HEK293 (cell line): Measurements from ENCODE around the gene DDX25.

ENCODE experiments used
- CTCF ChIA-PET: fragments of 350-600 bp; formaldehyde crosslinking; extraction: SDS; loops from one replicate; lab custom pipeline; 2021; ENCODE audit warnings: antibody characterized with exemption; lab: Yijun Ruan, JAX
- POLR2A ChIA-PET: fragments of 300-600 bp; formaldehyde crosslinking; extraction: SDS; loops from one replicate; lab custom pipeline; 2020; ENCODE audit warnings: antibody characterized with exemption, inconsistent platforms; lab: Yijun Ruan, JAX
- H3K27ac ChIP-seq: fragments of 200-500 bp; sonication (Bioruptor generic); 2 replicates; pipeline ENCODE4 v1.5.1; 2014; ENCODE audit warnings: low read depth, low read length, control low read depth, inconsistent platforms; ENCODE audit errors: extremely low read depth
- H3K36me3 ChIP-seq, 2 experiments: fragments of 200-500 bp in 1 of 2; sonication (Bioruptor generic) in 1 of 2; 1 replicate in 1 of 2; 2 replicates in 1 of 2; pipeline ENCODE4 v1.5.1; 2014 to 2017; ENCODE audit warnings: inconsistent platforms in 2 of 2, low read length in 2 of 2; ENCODE audit not compliant: control insufficient read depth in 2 of 2, insufficient read depth in 1 of 2
- H3K4me1 ChIP-seq: fragments of 200-500 bp; sonication (Bioruptor generic); 2 replicates; pipeline ENCODE4 v1.5.1; 2014; ENCODE audit warnings: mild to moderate bottlenecking, low read length, inconsistent platforms; ENCODE audit not compliant: control insufficient read depth, insufficient read depth
- H3K4me3 ChIP-seq: 2 replicates; pipeline ENCODE4 v1.5.1; 2011; ENCODE audit warnings: low read depth, mild to moderate bottlenecking, control low read depth, low read length, moderate library complexity
- H3K9me3 ChIP-seq: fragments of 200-500 bp; sonication (Bioruptor generic); 2 replicates; pipeline ENCODE4 v1.5.1; 2014; ENCODE audit warnings: low read depth, low read length, inconsistent platforms; ENCODE audit not compliant: control insufficient read depth, insufficient read depth
- EGR2 ChIP-seq: fragments of 450-650 bp; formaldehyde crosslinking; IDR thresholded peaks from 2 replicates; pipeline ENCODE4 v1.5.1; 2016; ENCODE audit warnings: low read depth, missing biosample characterization, missing genetic modification characterization
- REPIN1 ChIP-seq: fragments of 450-650 bp; formaldehyde crosslinking; IDR thresholded peaks from 2 replicates; pipeline ENCODE4 v1.5.1; 2017; ENCODE audit warnings: missing biosample characterization, missing genetic modification characterization, low read depth
- SALL2 ChIP-seq: fragments of 450-650 bp; formaldehyde crosslinking; IDR thresholded peaks from 2 replicates; pipeline ENCODE4 v1.5.0; 2017; ENCODE audit warnings: missing biosample characterization, mild to moderate bottlenecking, missing genetic modification characterization, borderline replicate concordance
- SP2 ChIP-seq: fragments of 450-650 bp; formaldehyde crosslinking; IDR thresholded peaks from 2 replicates; pipeline ENCODE4 v1.5.1; 2016; ENCODE audit warnings: missing biosample characterization, missing genetic modification characterization
- ZNF10 ChIP-seq: fragments of 450-650 bp; formaldehyde crosslinking; IDR thresholded peaks from 2 replicates; pipeline ENCODE4 v1.5.1; 2017; ENCODE audit warnings: missing biosample characterization, missing genetic modification characterization
- ZNF169 ChIP-seq: fragments of 450-650 bp; formaldehyde crosslinking; IDR thresholded peaks from 2 replicates; pipeline ENCODE4 v1.5.1; 2016; ENCODE audit warnings: missing biosample characterization, missing genetic modification characterization
- ZNF366 ChIP-seq: fragments of 450-650 bp; formaldehyde crosslinking; conservative IDR thresholded peaks from 2 replicates; pipeline ENCODE4 v1.5.1; 2016; ENCODE audit warnings: missing biosample characterization, missing genetic modification characterization
- ZNF37A ChIP-seq: fragments of 450-650 bp; IDR thresholded peaks from 2 replicates; pipeline ENCODE4 v1.5.1; 2018; ENCODE audit warnings: missing biosample characterization, missing genetic modification characterization
- ZNF560 ChIP-seq: fragments of 450-650 bp; formaldehyde crosslinking; IDR thresholded peaks from 2 replicates; pipeline ENCODE4 v1.5.1; 2017; ENCODE audit warnings: missing biosample characterization, missing genetic modification characterization, borderline replicate concordance
- ZNF701 ChIP-seq: fragments of 450-650 bp; formaldehyde crosslinking; IDR thresholded peaks from 2 replicates; pipeline ENCODE4 v1.5.1; 2016; ENCODE audit warnings: missing biosample characterization, missing genetic modification characterization
- ZNF837 ChIP-seq: fragments of 450-650 bp; formaldehyde crosslinking; IDR thresholded peaks from 2 replicates; pipeline ENCODE4 v1.5.1; 2016; ENCODE audit warnings: missing biosample characterization, missing genetic modification characterization
- ZNF843 ChIP-seq: fragments of 450-650 bp; formaldehyde crosslinking; IDR thresholded peaks from 2 replicates; pipeline ENCODE4 v1.5.1; 2016; ENCODE audit warnings: missing biosample characterization, missing genetic modification characterization
- TF ChIP-seq, protein P1 (sequence below): fragments of 450-650 bp; formaldehyde crosslinking; IDR thresholded peaks from 2 replicates; pipeline ENCODE4 v1.5.1; 2017; ENCODE audit warnings: missing biosample characterization, missing genetic modification characterization
- TF ChIP-seq, protein P2 (sequence below): fragments of 450-650 bp; formaldehyde crosslinking; IDR thresholded peaks from 2 replicates; pipeline ENCODE4 v1.5.1; 2016; ENCODE audit warnings: missing biosample characterization, missing genetic modification characterization
- TF ChIP-seq, protein P3 (sequence below): fragments of 450-650 bp; IDR thresholded peaks from 2 replicates; pipeline ENCODE4 v1.5.1; 2018; ENCODE audit warnings: missing biosample characterization, missing genetic modification characterization
- TF ChIP-seq, protein P4 (sequence below): fragments of 450-650 bp; formaldehyde crosslinking; IDR thresholded peaks from 2 replicates; pipeline ENCODE4 v1.5.1; 2016; ENCODE audit warnings: missing biosample characterization, missing genetic modification characterization, low read depth
- TF ChIP-seq, protein P5 (sequence below): fragments of 450-650 bp; formaldehyde crosslinking; IDR thresholded peaks from 2 replicates; pipeline ENCODE4 v1.5.1; 2016; ENCODE audit warnings: missing biosample characterization, missing genetic modification characterization
- TF ChIP-seq, protein P6 (sequence below): fragments of 450-650 bp; formaldehyde crosslinking; IDR thresholded peaks from 2 replicates; pipeline ENCODE4 v1.5.1; 2017; ENCODE audit warnings: missing biosample characterization, missing genetic modification characterization

Gene DDX25

DNA sequence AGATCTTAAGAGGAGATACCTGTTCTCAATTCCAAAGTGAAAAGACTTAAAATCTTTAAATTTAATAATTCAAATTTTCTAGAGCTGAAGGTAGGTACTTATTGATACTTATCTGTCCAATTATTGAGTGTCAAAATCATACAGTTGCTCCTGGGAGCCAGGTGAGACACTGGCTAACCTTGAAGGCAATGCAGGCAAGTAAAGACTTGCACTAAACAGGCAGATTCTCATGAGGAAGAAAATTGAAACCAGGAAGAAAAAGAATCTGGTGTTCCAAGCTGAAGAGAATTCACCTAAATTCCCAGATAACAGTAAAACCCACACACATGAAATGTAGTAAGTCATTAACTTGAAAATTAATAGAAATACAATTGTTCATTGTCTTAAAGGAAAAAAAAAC, 71.8 kb downstream of the DDX25 start (continued):
- TF ChIP-seq, protein P1, sequence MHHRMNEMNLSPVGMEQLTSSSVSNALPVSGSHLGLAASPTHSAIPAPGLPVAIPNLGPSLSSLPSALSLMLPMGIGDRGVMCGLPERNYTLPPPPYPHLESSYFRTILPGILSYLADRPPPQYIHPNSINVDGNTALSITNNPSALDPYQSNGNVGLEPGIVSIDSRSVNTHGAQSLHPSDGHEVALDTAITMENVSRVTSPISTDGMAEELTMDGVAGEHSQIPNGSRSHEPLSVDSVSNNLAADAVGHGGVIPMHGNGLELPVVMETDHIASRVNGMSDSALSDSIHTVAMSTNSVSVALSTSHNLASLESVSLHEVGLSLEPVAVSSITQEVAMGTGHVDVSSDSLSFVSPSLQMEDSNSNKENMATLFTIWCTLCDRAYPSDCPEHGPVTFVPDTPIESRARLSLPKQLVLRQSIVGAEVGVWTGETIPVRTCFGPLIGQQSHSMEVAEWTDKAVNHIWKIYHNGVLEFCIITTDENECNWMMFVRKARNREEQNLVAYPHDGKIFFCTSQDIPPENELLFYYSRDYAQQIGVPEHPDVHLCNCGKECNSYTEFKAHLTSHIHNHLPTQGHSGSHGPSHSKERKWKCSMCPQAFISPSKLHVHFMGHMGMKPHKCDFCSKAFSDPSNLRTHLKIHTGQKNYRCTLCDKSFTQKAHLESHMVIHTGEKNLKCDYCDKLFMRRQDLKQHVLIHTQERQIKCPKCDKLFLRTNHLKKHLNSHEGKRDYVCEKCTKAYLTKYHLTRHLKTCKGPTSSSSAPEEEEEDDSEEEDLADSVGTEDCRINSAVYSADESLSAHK (tag by site-specific recombination), result no peak
- TF ChIP-seq, protein P2, sequence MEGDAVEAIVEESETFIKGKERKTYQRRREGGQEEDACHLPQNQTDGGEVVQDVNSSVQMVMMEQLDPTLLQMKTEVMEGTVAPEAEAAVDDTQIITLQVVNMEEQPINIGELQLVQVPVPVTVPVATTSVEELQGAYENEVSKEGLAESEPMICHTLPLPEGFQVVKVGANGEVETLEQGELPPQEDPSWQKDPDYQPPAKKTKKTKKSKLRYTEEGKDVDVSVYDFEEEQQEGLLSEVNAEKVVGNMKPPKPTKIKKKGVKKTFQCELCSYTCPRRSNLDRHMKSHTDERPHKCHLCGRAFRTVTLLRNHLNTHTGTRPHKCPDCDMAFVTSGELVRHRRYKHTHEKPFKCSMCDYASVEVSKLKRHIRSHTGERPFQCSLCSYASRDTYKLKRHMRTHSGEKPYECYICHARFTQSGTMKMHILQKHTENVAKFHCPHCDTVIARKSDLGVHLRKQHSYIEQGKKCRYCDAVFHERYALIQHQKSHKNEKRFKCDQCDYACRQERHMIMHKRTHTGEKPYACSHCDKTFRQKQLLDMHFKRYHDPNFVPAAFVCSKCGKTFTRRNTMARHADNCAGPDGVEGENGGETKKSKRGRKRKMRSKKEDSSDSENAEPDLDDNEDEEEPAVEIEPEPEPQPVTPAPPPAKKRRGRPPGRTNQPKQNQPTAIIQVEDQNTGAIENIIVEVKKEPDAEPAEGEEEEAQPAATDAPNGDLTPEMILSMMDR, result no peak
- no peak for TF ChIP-seq ZNF843
- no peak for TF ChIP-seq REPIN1
- no peak for TF ChIP-seq SALL2
- TF ChIP-seq, protein P3, sequence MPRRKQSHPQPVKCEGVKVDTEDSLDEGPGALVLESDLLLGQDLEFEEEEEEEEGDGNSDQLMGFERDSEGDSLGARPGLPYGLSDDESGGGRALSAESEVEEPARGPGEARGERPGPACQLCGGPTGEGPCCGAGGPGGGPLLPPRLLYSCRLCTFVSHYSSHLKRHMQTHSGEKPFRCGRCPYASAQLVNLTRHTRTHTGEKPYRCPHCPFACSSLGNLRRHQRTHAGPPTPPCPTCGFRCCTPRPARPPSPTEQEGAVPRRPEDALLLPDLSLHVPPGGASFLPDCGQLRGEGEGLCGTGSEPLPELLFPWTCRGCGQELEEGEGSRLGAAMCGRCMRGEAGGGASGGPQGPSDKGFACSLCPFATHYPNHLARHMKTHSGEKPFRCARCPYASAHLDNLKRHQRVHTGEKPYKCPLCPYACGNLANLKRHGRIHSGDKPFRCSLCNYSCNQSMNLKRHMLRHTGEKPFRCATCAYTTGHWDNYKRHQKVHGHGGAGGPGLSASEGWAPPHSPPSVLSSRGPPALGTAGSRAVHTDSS (tag by site-specific recombination), result no peak

DNA sequence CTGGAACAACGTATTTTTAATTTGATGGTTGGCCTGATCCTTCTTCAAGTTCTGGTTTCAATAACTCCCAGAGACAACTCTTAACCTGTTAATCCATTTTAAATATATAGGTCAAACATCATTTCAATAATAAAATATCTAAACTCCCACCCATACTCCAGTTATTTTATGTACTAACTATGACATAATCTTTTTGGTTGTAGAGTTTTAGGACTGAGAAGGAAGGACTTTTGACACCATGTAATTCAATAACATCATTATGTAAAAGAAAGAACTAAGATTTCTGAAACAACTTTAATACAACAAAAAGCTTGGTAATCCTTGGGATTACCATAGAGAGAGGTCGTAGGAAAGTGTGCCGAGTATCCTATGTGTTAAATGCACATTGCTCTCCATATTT, 73.0 kb downstream of the DDX25 start:
- no peaks in the 10 kb centered on the region for H3K4me1 ChIP-seq
- no peak overlapping the region for H3K27ac ChIP-seq
- H3K36me3 ChIP-seq, result peaks cover 0 to 20% of the 10 kb centered on the region in 2 experiments; a peak in 1 of 3 replicates
- POLR2A ChIA-PET, result no interaction called here
- no peak overlapping the region for H3K4me3 ChIP-seq
- TF ChIP-seq EGR2 (no peak), ZNF843 (no peak), ZNF37A (no peak)
- TF ChIP-seq, protein P4, sequence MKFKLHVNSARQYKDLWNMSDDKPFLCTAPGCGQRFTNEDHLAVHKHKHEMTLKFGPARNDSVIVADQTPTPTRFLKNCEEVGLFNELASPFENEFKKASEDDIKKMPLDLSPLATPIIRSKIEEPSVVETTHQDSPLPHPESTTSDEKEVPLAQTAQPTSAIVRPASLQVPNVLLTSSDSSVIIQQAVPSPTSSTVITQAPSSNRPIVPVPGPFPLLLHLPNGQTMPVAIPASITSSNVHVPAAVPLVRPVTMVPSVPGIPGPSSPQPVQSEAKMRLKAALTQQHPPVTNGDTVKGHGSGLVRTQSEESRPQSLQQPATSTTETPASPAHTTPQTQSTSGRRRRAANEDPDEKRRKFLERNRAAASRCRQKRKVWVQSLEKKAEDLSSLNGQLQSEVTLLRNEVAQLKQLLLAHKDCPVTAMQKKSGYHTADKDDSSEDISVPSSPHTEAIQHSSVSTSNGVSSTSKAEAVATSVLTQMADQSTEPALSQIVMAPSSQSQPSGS (tag by site-specific recombination), result peak; percentile 76
- TF ChIP-seq, all 188 proteins: peak for 1
- CTCF ChIA-PET, result interaction anchor here (0.6 kb wide), 1 partner anchor 63 kb away, joined by 3 read pairs; no protein-coding TSS in a partner anchor
- no peaks in the 10 kb centered on the region for H3K9me3 ChIP-seq

DNA sequence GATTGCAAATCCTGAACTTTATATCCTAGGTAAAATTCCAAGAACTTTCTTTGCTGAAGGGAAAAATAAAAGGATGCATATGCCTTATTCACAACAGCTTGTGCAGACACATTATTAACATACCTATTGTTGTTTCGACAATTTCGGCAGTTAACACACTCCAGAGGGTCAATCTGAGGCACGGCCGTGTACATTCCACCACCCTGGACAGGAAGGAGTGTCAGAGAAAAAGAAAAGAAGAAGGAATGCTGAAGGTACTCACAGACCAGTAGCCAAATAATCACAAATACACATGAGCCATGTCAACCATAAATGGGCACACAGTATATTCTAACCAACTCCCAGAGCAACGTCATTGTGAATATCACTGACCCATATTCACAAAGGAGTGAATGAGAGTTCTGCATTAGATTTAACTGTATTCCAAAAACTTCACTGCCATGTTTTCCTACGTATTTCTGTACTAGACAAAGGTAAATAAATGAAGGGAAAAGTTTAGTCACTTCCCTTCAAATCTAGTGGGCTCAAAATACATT, 73.9 kb downstream of the DDX25 start:
- Histone ChIP-seq H3K36me3 (peaks cover 0 to 29% of the 10 kb centered on the region in 2 experiments; a peak in 2 of 3 replicates), H3K4me1 (no peaks in the 10 kb centered on the region), H3K27ac (no peak overlapping the region), H3K9me3 (no peaks in the 10 kb centered on the region), H3K4me3 (no peak overlapping the region)
- ChIA-PET POLR2A (no interaction called here), CTCF (interaction anchor here (0.6 kb wide), 1 partner anchor 64 kb away, joined by 3 read pairs; no protein-coding TSS in a partner anchor)
- TF ChIP-seq, protein P1 (tag by site-specific recombination), result no peak
- TF ChIP-seq ZNF837 (no peak), ZNF169 (no peak), ZNF10 (tag by site-specific recombination) (no peak), ZNF560 (tag by site-specific recombination) (no peak), ZNF701 (tag by site-specific recombination) (no peak), ZNF366 (tag by site-specific recombination) (no peak), SP2 (no peak)
- TF ChIP-seq, protein P5, sequence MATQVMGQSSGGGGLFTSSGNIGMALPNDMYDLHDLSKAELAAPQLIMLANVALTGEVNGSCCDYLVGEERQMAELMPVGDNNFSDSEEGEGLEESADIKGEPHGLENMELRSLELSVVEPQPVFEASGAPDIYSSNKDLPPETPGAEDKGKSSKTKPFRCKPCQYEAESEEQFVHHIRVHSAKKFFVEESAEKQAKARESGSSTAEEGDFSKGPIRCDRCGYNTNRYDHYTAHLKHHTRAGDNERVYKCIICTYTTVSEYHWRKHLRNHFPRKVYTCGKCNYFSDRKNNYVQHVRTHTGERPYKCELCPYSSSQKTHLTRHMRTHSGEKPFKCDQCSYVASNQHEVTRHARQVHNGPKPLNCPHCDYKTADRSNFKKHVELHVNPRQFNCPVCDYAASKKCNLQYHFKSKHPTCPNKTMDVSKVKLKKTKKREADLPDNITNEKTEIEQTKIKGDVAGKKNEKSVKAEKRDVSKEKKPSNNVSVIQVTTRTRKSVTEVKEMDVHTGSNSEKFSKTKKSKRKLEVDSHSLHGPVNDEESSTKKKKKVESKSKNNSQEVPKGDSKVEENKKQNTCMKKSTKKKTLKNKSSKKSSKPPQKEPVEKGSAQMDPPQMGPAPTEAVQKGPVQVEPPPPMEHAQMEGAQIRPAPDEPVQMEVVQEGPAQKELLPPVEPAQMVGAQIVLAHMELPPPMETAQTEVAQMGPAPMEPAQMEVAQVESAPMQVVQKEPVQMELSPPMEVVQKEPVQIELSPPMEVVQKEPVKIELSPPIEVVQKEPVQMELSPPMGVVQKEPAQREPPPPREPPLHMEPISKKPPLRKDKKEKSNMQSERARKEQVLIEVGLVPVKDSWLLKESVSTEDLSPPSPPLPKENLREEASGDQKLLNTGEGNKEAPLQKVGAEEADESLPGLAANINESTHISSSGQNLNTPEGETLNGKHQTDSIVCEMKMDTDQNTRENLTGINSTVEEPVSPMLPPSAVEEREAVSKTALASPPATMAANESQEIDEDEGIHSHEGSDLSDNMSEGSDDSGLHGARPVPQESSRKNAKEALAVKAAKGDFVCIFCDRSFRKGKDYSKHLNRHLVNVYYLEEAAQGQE (tag by site-specific recombination), result no peak
- TF ChIP-seq, protein P6, sequence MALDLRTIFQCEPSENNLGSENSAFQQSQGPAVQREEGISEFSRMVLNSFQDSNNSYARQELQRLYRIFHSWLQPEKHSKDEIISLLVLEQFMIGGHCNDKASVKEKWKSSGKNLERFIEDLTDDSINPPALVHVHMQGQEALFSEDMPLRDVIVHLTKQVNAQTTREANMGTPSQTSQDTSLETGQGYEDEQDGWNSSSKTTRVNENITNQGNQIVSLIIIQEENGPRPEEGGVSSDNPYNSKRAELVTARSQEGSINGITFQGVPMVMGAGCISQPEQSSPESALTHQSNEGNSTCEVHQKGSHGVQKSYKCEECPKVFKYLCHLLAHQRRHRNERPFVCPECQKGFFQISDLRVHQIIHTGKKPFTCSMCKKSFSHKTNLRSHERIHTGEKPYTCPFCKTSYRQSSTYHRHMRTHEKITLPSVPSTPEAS (tag by site-specific recombination), result no peak
